Globus pallidus (tissue), 1 donor: Measurements from ENCODE around the gene TRIM66.

Experiments used
- DNase-seq: peaks from one replicate; pipeline ENCODE4 v3.0.0-alpha.2; 2015; ENCODE audit warnings: low spot score

TRIM66 gene

GRCh38 chr11:8654503-8654902 lies 28.0 kb downstream of the TRIM66 start:
- DNase-seq, result no peak

GRCh38 chr11:8652140-8652539 lies 30.3 kb downstream of the TRIM66 start:
- DNase-seq, result no peak

- no peak for DNase-seq
Observed at GRCh38 chr11:8650401-8650990, 32.0 kb downstream of the TRIM66 start.

- DNase-seq, result no peak
Observed at GRCh38 chr11:8649361-8649760, 33.1 kb downstream of the TRIM66 start.

GRCh38 chr11:8646873-8647272 lies 35.6 kb downstream of the TRIM66 start:
- no peak for DNase-seq

GRCh38 chr11:8642196-8642841 lies 40.1 kb downstream of the TRIM66 start:
- DNase-seq, result no peak

GRCh38 chr11:8641332-8641731 lies 41.1 kb downstream of the TRIM66 start:
- DNase-seq, result no peak

- DNase-seq, result no peak
Observed at GRCh38 chr11:8640267-8640906, 42.1 kb downstream of the TRIM66 start.

- no peak for DNase-seq
Observed at GRCh38 chr11:8639655-8640054, 42.8 kb downstream of the TRIM66 start.

GRCh38 chr11:8638300-8638699 lies 44.2 kb downstream of the TRIM66 start:
- DNase-seq, result no peak

GRCh38 chr11:8636127-8636526 lies 46.3 kb downstream of the TRIM66 start:
- DNase-seq, result no peak

GRCh38 chr11:8634498-8634897 lies 48.0 kb downstream of the TRIM66 start:
- no peak for DNase-seq

- DNase-seq, result no peak
Observed at GRCh38 chr11:8631395-8632118, 50.9 kb downstream of the TRIM66 start.

GRCh38 chr11:8624698-8625097 lies 57.8 kb downstream of the TRIM66 start:
- no peak for DNase-seq

- DNase-seq, result no peak
Observed at GRCh38 chr11:8621147-8621546, 61.3 kb downstream of the TRIM66 start.

- DNase-seq, result no peak
Observed at GRCh38 chr11:8617063-8617462, 65.4 kb downstream of the TRIM66 start.

- no peak for DNase-seq
Observed at GRCh38 chr11:8615291-8616032, 67.0 kb downstream of the TRIM66 start.

- DNase-seq, result no peak
Observed at GRCh38 chr11:8614497-8614896, 68.0 kb downstream of the TRIM66 start.

- no peak for DNase-seq
Observed at GRCh38 chr11:8613036-8613435, 69.4 kb downstream of the TRIM66 start.

- no peak for DNase-seq
Observed at GRCh38 chr11:8612522-8612921, 69.9 kb downstream of the TRIM66 start.

GRCh38 chr11:8610532-8611116 lies 71.8 kb downstream of the TRIM66 start:
- no peak for DNase-seq

GRCh38 chr11:8608652-8609051 lies 73.8 kb downstream of the TRIM66 start:
- no peak for DNase-seq
